ENCODE measurements around the gene PCNT. TPM values are rescaled to one million over a fixed set of nuclear protein-coding genes. Genes with fewer than 3 reads are reported as not detected.
A peak's percentile ranks its signal among the peaks of the same experiment; 100 is the strongest.

PCNT gene, protein sequence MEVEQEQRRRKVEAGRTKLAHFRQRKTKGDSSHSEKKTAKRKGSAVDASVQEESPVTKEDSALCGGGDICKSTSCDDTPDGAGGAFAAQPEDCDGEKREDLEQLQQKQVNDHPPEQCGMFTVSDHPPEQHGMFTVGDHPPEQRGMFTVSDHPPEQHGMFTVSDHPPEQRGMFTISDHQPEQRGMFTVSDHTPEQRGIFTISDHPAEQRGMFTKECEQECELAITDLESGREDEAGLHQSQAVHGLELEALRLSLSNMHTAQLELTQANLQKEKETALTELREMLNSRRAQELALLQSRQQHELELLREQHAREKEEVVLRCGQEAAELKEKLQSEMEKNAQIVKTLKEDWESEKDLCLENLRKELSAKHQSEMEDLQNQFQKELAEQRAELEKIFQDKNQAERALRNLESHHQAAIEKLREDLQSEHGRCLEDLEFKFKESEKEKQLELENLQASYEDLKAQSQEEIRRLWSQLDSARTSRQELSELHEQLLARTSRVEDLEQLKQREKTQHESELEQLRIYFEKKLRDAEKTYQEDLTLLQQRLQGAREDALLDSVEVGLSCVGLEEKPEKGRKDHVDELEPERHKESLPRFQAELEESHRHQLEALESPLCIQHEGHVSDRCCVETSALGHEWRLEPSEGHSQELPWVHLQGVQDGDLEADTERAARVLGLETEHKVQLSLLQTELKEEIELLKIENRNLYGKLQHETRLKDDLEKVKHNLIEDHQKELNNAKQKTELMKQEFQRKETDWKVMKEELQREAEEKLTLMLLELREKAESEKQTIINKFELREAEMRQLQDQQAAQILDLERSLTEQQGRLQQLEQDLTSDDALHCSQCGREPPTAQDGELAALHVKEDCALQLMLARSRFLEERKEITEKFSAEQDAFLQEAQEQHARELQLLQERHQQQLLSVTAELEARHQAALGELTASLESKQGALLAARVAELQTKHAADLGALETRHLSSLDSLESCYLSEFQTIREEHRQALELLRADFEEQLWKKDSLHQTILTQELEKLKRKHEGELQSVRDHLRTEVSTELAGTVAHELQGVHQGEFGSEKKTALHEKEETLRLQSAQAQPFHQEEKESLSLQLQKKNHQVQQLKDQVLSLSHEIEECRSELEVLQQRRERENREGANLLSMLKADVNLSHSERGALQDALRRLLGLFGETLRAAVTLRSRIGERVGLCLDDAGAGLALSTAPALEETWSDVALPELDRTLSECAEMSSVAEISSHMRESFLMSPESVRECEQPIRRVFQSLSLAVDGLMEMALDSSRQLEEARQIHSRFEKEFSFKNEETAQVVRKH (N-terminal part only)
- 21.0 TPM for total RNA-seq
- long read RNA-seq, partial matches to known transcripts: 8 of 13 reads
- long read RNA-seq, other reads (novel, unspliced or antisense): 5 of 13 reads

DNA sequence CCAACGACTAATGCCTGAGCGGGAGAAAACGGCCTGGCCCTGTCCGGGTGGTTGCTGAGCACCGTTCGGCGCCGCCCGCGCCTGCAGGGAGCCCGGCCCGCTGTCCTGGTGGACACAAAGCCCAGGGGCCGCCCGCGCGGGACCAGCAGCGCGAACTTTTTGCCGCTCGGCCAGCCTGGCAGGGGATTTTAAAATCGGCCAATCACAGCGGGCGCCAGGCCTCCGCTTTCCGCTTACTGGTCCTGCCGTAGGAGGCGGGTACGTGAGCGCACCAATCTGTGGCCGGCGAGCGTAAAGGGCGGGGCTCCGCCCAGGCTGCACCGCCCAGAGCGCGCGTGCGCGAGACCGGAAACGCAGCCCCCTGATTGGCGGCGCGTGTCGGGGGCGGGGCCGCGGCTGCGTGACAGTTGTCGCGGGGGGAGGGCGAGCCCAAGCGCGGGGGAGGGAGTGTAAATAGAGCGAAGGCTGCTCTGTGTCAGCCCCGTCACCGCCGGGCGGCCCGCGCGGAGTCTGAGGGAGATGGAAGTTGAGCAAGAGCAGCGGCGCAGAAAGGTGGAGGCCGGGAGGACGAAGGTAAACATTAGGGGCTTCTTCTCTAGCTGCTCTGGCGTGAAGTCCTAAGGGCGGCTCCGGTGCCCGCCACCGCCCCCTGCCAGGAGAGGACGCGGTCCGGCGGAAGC lies at the start of gene PCNT, which contains the start of gene C21orf58:
PCNT (plus strand) TSS at position 447 of the 680 bp plus-strand sequence; CDS start at position 520, 73 bp downstream.
C21orf58 (minus strand) TSS at position 161 of the 680 bp plus-strand sequence. CDS start 1,132 bp downstream, outside the sequence.
- intact Hi-C loops (cut with DNase I): loop anchor here (2.0 to 10.0 kb wide), 2 partner anchors 37 to 349 kb away; partner anchors contain the start of gene YBEY

DNA sequence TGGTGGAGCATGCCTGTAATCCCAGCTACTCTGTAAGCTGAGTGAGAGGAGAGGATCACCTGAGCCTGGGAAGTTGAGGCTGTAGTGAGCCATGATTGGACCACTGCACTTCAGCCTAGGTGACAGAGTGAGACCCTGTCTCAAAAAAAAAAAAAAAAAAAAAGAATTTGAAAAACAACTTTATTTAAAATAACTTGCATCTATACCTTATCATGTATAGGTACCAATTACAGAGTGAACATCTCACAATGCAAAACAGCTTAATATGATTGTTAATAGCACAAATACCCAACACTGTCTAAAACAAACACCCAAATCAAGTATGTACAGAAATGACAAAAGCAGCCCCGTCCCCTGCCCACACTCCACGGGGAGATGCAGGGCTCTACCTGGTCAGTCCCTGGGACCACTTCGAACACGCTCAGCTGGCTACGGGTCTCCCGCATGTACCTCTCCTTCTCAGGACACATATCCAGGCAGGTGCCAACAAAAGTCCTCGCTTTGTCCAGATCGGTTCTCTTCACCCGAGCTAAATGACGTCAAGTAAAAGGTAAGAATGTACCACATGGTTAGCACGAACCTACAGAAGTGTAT lies 49.1 kb upstream of the PCNT start:
- DNase-seq (ENCODE audit: low spot score): no peak
- intact Hi-C loops (cut with DNase I): no loop called here

More for the DNA sequence above, at the start of gene PCNT, which contains the start of gene C21orf58:
- DNase-seq (ENCODE audit: low spot score): peak; percentile 99

DNA sequence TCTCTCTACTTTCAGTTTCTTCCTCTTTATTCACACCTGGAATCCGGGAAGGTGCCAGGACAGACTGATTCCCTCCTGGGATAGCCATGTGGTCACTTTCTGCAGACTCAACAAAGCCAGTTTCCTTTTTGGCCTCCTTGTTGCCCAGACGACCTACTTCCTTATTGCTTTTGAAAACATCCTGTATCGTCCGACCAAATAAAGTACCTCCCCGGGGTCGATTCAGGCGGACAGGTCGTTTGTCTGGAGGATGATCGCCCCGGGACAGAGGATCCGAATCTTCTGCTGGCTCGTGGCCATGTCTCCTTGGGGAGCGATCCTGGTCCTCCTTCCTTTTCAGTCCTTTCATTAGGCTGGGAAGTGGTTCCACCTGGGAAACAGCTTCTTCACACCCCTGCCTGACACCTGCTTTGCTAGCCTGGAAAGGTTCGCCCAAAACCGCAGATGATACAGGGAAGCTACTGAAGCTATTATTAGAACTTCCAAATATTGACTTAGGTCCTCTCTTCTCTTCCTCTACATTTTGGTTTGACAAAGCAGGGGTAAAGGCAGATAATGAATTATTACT lies 39.8 kb upstream of the PCNT start:
- DNase-seq (ENCODE audit: low spot score): no peak
- intact Hi-C loops (cut with DNase I): loop anchor here (10.0 kb wide), 1 partner anchor 309 kb away; no protein-coding TSS in a partner anchor

DNA sequence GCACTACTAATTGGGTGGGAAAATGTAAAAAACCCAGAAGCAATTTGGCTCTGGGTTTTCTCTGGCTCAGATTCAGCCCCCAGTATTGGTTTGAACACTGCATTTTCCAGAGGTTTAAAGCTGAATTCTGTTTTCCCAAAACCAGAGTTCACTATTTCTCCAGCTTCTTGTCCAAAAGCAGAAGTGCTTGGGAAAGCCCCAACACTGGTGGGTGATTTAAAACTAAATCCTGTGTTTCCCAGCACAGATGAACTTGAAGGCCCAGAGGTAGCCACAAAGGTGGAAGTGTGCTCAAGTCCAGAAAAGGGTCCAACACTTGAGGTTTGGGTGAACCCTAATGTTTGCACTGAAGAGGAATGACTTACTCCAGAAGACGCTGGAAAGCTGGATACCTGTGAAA lies 39.2 kb upstream of the PCNT start:
- intact Hi-C loops (cut with DNase I): loop anchor here (5.0 to 10.0 kb wide), 2 partner anchors 57 to 310 kb away; partner anchors contain the start of gene LSS
- no peak for DNase-seq (ENCODE audit: low spot score)

DNA sequence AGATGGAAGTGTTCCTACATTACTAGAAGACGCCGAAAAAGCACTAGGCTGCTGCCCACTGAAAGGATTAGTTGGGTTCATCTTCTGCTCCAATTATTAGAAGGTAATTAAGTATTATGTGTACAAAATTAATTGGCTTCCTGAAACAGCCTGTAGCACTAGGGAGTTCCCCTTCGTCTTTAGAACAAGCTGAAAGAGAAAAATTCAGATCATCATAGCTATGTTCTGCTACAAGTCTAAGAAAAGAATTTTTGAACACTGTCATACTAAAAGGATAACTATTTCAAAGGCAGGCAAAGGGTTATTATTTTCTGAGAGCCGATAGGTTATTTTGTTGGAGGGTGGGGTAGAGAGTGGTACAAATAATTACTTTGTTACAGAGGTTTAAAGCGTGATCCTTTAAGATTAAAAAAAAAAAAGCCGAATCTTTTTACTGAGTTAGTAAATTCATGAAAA lies 38.7 kb upstream of the PCNT start, which contains the start of gene MCM3AP:
MCM3AP (minus strand) TSS at position 406 of the 456 bp plus-strand sequence; CDS start at position 81, 325 bp downstream.
- intact Hi-C loops (cut with DNase I): loop anchor here (5.0 to 10.0 kb wide), 2 partner anchors 58 to 310 kb away; partner anchors contain the start of gene LSS
- no peak for DNase-seq (ENCODE audit: low spot score)

DNA sequence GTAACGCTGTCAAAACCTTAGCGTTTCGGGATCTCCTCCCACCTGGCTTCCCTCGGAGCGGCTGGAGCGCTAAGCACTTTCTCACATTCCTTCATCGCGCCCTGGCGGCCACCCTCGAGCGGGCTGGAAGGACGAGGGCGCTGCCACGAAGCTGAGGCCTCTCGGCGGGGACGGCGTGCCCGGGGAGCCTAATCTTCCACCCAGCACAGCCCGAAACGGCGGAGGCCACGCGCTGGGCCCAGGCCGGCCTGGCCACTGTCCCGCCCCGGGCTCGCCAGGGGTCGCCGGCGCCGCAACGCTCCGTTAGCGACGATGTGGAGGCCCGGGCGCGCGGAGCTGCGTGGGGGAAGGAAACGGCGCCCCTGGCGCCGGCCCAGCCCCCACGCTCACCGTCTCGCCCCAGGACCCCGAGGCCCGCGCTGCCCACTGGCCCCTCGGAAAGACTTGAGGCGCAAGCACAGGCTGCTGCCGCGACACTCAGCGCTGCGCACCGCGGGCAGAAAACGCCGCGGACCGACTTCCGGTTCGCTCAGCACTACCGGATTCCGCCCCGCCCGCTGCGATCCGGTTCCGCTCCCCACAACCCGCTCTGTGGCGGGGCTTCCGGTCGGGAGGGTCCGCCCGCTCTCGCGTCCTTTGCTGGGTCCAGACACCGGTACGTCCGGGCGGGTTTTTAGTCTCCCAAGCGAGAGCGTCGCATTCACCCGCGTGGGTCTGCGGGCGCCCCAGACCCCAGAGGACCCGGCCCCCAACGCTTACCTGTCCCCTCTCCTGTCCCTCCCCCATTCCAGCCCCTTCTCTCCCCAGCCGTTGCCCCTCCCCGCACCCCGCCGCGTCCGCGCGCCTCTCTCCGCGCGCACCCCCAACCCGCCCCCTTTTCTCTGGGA lies 38.0 kb upstream of the PCNT start, which contains the start of gene YBEY:
YBEY (plus strand) TSS at position 582 of the 887 bp plus-strand sequence. CDS start 572 bp downstream, outside the sequence.
- intact Hi-C loops (cut with DNase I): loop anchor here (1.0 to 10.0 kb wide), 4 partner anchors 11 to 311 kb away; partner anchors contain the start of genes LSS and PCNT
- DNase-seq (ENCODE audit: low spot score): peak; percentile 93

DNA sequence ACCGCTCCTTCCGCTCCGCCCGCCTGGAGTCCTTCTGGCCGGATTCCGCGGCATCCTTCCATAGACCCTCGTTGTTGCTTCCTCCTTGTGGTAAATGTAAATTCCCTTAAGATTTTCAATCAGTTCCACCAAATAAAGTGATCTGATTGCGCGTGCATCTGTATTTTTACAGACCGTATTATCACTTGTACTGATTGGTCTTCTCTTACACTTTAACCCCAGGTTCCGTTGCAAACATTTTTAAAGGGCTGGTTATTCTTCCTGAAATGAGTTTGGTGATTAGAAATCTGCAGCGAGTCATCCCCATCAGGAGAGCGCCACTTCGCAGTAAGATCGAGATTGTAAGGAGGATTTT lies 37.3 kb upstream of the PCNT start:
- DNase-seq (ENCODE audit: low spot score): no peak
- intact Hi-C loops (cut with DNase I): loop anchor here (1.0 to 10.0 kb wide), 4 partner anchors 11 to 312 kb away; partner anchors contain the start of genes LSS and PCNT

DNA sequence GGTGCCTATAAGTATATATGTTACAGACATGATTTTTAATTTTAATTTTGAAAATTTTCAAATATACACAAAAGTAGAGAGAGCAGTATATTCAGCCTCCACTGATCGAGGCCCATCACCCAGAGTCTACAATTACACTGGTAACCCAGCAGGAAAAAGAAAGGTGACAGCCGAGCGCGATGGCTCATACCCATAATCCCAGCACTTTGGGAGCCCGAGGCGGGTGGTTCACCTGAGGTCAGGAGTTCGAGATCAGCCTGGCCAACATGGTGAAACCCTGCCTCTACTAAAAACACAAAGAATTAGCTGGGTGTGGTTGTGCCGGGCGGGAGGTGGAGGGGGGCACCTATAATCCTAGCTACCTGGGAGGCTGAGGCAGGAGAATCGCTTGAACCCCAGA lies 36.4 kb upstream of the PCNT start:
- DNase-seq (ENCODE audit: low spot score): no peak
- intact Hi-C loops (cut with DNase I): loop anchor here (2.0 to 10.0 kb wide), 3 partner anchors 37 to 313 kb away; partner anchors contain the start of genes LSS and PCNT

DNA sequence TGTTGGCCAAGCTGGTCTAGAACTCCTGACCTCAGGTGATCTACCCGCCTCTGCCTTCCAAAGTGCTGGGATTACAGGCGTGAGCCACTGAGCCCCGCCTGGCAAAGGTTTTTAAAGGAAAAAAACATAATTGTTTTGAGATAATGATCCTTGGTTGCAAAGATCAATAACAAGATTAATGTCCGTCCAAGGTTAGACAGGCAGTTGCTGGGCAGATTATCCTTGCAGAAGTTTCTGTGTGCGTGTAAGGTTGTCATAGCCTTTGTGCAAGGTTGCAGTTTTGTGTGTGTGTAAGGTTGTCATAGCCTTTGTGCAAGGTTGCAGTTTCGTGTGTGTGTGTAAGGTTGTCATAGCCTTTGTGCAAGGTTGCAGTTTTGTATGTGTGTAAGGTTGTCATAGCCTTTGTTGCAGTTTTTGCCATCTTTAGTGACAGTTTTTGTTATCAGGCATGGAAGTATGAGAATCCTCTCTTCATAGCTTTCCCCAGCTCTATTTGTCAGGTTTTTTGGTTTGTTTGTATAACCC lies 34.2 kb upstream of the PCNT start:
- DNase-seq (ENCODE audit: low spot score): no peak
- intact Hi-C loops (cut with DNase I): loop anchor here (5.0 to 10.0 kb wide), 2 partner anchors 62 to 315 kb away; partner anchors contain the start of gene LSS

DNA sequence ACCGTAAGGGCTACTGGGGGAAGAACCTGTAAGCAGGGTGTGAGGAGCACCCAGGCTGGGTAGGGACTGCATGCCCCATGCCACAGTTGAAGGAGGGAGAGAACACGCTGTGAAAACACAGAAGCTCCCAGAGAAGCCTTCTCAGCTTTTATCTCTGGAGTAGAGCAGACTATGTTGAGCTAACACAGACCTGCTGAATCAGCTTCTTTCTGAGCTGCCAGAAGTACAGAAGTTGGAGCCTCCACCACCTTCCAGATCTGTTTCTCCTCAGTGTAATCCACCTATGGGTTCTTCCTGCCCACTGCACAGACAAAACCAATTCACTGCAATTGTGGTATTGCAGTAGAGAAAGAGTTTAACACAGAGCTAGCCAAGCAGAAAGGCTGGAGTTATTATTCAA lies 32.4 kb upstream of the PCNT start:
- no peak for DNase-seq (ENCODE audit: low spot score)
- intact Hi-C loops (cut with DNase I): no loop called here

DNA sequence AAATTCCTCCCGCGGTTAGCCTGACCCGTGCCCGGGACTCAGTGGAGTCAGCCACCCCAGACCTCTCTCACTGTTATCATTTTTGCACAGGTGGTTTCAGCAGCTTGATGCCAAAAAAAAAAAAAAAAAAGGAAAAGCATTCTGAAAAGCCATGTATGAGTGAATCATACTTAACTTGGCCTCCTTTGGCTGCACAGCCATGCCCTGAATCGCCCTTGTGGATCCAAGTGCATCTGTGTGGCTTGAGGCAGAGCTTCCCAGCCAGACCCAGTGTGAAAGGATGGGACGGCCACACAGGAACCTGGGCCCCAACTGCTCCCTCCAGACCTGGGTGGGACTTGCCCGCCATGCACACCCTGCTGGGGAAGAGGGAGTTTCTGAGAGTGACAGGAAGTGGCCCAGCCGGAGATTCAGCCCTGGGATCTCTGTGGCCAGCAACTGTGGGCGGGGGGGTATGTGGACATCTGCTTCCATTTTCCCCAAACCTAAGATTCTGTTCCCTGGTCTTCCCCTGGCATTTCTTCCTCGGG lies 29.2 kb upstream of the PCNT start:
- intact Hi-C loops (cut with DNase I): no loop called here
- no peak for DNase-seq (ENCODE audit: low spot score)

DNA sequence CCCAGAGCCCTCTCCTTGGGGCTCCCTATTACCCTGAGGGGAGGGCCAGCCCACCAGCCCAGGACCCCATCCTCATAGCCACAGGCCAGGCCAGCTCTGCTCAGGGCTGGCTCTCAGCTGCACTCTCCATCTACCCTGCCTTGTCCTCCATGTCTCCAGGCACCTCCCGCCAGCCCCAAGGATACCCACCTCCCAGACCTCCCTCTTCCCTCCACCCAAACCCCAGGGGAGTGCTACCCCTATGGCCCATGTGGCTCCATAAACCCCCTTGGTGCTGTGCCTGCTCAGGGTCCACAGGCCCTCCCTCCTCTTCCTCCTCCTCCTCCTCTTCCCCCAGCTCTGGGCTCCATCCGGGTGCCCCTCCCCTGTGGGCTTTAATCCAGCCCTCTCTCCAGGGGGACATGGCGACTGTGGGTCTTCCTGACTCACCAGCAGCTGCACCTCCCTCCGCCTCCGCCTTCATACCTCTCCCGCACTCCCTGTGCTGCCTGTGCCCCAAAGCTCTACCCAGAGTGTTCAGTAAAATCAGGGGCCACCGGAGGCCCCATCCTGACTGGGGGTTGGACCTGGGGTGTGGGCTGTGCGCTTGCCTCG lies 28.7 kb upstream of the PCNT start:
- intact Hi-C loops (cut with DNase I): no loop called here
- DNase-seq (ENCODE audit: low spot score): no peak

DNA sequence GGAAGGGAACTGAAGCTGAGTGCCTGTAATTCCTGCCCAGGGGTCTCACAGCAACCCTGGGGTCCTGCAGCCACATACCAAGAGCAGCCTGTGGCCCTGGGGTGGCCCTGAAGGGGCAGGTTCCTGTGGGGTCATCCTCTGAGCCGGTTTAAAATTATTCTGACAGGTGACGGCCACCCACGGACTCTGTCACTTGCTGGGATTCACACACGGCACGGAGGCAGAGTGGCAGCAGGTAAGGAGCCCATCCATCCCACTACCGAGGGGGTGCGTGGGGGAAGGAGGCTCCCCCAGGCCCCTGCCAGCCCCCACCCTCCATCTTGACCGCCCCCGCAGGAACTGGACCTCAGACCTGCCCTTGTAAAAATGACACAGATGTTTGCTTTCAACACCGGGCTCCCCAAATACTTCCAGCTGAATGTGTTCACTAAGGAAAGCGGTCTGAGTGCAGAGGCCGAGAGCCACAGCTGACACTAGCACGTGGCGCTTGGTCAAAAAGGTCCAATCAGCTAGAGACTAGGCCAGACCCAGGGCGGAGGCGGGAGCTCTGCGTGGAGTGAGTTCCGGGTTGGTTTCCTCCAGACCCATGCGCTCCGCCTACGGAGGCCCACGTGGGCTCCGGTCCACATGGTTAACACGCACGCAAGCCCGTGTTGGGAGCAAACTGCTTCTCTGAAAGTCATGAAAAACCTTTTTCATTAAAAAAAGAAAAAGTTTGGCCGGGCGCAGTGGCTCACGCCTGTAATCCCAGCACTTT lies 27.8 kb upstream of the PCNT start:
- intact Hi-C loops (cut with DNase I): no loop called here
- peak; percentile 93 for DNase-seq (ENCODE audit: low spot score)

All from cardiac septum (tissue), 1 donor.